HG03558 (cell line): Measurements from ENCODE around the gene LAP3.

ENCODE experiments used
- ATAC-seq: cut with Tn5 transposase; IDR thresholded peaks from one replicate; pipeline ENCODE4 v1.9.1; 2021; ENCODE audit warnings: moderate number of reproducible peaks; ENCODE audit not compliant: unreplicated experiment; ENCODE audit errors: extremely low read depth

The LAP3 gene

DNA sequence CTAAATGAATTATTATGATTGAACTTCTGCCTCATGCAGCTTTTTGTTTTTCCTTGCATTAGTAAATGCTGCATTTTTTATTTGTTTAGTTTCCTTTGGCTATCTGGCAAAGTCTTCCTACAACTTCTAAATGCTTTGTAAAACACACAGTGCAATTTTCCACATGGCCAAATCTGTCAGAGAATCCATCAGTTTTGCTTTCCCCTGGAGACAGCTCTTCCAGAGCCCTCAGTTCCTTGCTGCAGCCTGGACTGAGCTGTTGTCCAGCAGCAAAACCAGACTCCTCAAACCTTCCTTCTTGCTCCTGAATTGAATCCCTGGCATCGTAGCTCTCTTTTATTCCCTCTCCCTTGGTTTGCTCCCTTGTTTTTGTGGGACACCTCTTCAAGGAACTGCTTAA lies 80.1 kb downstream of the LAP3 start:
- no peak for ATAC-seq
